ENCODE measurements around the gene HEG1. TPM values are rescaled to one million over a fixed set of nuclear protein-coding genes. Genes with fewer than 3 reads are reported as not detected.
A peak's percentile ranks its signal among the peaks of the same experiment; 100 is the strongest.

The HEG1 gene
- polyA plus RNA-seq, 3 donors, result 0.28 to 4.2 (median 0.69) TPM

DNA sequence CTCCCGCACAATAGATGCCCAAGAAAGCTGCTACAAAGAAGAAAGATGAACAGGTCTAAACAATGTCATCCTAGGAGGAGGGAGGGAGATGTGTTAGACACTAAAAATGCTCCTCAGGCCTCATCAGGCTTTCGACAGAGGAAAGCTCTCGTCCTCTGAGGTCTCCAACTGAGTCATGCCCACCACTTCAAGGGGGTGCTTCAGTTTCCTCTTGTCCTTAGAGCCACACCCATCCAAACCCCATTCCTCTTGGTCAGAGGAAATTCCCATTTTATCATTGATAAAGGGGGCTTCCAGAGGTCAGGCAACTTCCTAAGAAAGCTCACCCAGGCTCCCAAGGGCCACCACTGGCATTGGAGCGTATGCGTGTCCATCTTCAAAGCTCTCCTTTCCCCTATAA is 50.1 kb downstream of the HEG1 start:
- H3K9me3 ChIP-seq (replicated peaks in 1 of 2; ENCODE audit: control insufficient read depth in 1 of 2, insufficient read depth in 1 of 2, low read length in 2 of 2), result no peaks in the 10 kb centered on the region
- H3K4me2 ChIP-seq (replicated peaks; ENCODE audit: extremely low read depth, low read length, poor library complexity, severe bottlenecking), result no peak overlapping the region
- no peak overlapping the region for H3K27ac ChIP-seq (ENCODE audit: low read depth in 1 of 2, low read length in 2 of 2)
- no peak overlapping the region for H2AFZ ChIP-seq (ENCODE audit: insufficient read depth, low read depth, low read length, poor library complexity, severe bottlenecking)
- H3K79me2 ChIP-seq (ENCODE audit: insufficient read depth, low read length), result no peaks in the 10 kb centered on the region
- H4K20me1 ChIP-seq (ENCODE audit: insufficient read depth, low read length), result no peaks in the 10 kb centered on the region
- H3K27me3 Mint-ChIP-seq (ENCODE audit: low read depth in 3 of 3), result no peaks in the 10 kb centered on the region
- H3K9me3 Mint-ChIP-seq, result peaks cover 0 to 2% (median 0%) of the 10 kb centered on the region in 7 donors
- peaks cover 4% of the 10 kb centered on the region for H3K4me1 Mint-ChIP-seq
- peak overlapping the region in 1 of 7 donors; percentile 15 for H3K27ac Mint-ChIP-seq
- 100% methylated on average over 1 of the region's 5 CpGs for WGBS (ENCODE audit: insufficient coverage)
- no peaks in the 10 kb centered on the region for H3K27me3 ChIP-seq (ENCODE audit: control insufficient read depth in 2 of 2, insufficient read depth in 2 of 2, low read length in 2 of 2)
- H3K4me3 Mint-ChIP-seq, result no peak overlapping the region
- TF ChIP-seq, protein P1, sequence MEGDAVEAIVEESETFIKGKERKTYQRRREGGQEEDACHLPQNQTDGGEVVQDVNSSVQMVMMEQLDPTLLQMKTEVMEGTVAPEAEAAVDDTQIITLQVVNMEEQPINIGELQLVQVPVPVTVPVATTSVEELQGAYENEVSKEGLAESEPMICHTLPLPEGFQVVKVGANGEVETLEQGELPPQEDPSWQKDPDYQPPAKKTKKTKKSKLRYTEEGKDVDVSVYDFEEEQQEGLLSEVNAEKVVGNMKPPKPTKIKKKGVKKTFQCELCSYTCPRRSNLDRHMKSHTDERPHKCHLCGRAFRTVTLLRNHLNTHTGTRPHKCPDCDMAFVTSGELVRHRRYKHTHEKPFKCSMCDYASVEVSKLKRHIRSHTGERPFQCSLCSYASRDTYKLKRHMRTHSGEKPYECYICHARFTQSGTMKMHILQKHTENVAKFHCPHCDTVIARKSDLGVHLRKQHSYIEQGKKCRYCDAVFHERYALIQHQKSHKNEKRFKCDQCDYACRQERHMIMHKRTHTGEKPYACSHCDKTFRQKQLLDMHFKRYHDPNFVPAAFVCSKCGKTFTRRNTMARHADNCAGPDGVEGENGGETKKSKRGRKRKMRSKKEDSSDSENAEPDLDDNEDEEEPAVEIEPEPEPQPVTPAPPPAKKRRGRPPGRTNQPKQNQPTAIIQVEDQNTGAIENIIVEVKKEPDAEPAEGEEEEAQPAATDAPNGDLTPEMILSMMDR (IDR thresholded peaks at IDR 0.05), result no peak
- peaks cover 0 to 91% of the 10 kb centered on the region in 2 donors for H3K36me3 ChIP-seq (replicated peaks in 1 of 2; ENCODE audit: control insufficient read depth in 1 of 2, insufficient read depth in 2 of 2, low read length in 2 of 2)
- DNase-seq, result peak in 1 of 3 donors; percentile 27
- H3K36me3 Mint-ChIP-seq, result peaks cover 41 to 44% of the 10 kb centered on the region in 2 donors
- intact Hi-C loops (cut with micrococcal nuclease), result no loop called here
- no peaks in the 10 kb centered on the region for H3K4me1 ChIP-seq (ENCODE audit: control insufficient read depth in 1 of 2, insufficient read depth in 2 of 2, low read length in 2 of 2)
- no peak overlapping the region for H3K9ac ChIP-seq (ENCODE audit: insufficient read depth, low read length, poor library complexity, severe bottlenecking)
- no peak overlapping the region for H3K4me3 ChIP-seq (replicated peaks in 1 of 3; ENCODE audit: low read depth in 2 of 3, low read length in 3 of 3)

DNA sequence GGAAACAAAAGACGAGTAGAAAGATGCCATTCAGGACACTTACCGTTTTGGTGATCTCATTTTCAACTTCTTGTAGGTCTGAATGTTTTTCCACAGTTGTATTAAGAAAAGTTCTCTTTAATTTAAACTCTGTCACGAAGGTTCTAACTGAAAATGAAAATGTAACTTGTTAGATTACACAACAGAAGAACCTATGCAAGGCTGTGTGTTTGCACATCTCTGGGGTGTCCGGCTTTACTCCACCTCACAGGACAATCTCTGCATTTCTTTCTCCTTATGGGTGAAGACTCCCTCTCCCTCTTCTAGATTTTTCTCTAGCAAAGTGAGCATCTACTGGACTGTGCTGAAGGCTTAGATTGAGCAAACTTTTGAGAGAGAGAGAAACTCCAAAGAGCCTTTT is 50.6 kb downstream of the HEG1 start:
- no peak overlapping the region for H3K4me2 ChIP-seq (replicated peaks; ENCODE audit: extremely low read depth, low read length, poor library complexity, severe bottlenecking)
- DNase-seq, result no peak
- peaks cover 4% of the 10 kb centered on the region for H3K4me1 Mint-ChIP-seq
- no peak overlapping the region for H3K27ac Mint-ChIP-seq
- no peaks in the 10 kb centered on the region for H3K27me3 ChIP-seq (ENCODE audit: control insufficient read depth in 2 of 2, insufficient read depth in 2 of 2, low read length in 2 of 2)
- TF ChIP-seq, protein P1 (IDR thresholded peaks at IDR 0.05), result no peak
- peaks cover 0 to 2% (median 0%) of the 10 kb centered on the region in 7 donors for H3K9me3 Mint-ChIP-seq
- H3K27ac ChIP-seq (ENCODE audit: low read depth in 1 of 2, low read length in 2 of 2), result no peak overlapping the region
- intact Hi-C loops (cut with micrococcal nuclease), result no loop called here
- H3K36me3 Mint-ChIP-seq, result peaks cover 41 to 47% of the 10 kb centered on the region in 2 donors
- WGBS (ENCODE audit: insufficient coverage), result no CpG with 5 or more reads among the region's 4 CpGs
- H3K36me3 ChIP-seq (replicated peaks in 1 of 2; ENCODE audit: control insufficient read depth in 1 of 2, insufficient read depth in 2 of 2, low read length in 2 of 2), result peaks cover 0 to 86% of the 10 kb centered on the region in 2 donors
- H3K4me3 ChIP-seq (replicated peaks in 1 of 3; ENCODE audit: low read depth in 2 of 3, low read length in 3 of 3), result no peak overlapping the region
- H2AFZ ChIP-seq (ENCODE audit: insufficient read depth, low read depth, low read length, poor library complexity, severe bottlenecking), result no peak overlapping the region
- no peak overlapping the region for H3K4me3 Mint-ChIP-seq
- H4K20me1 ChIP-seq (ENCODE audit: insufficient read depth, low read length), result no peaks in the 10 kb centered on the region
- H3K79me2 ChIP-seq (ENCODE audit: insufficient read depth, low read length), result no peaks in the 10 kb centered on the region
- no peak overlapping the region for H3K9ac ChIP-seq (ENCODE audit: insufficient read depth, low read length, poor library complexity, severe bottlenecking)
- no peaks in the 10 kb centered on the region for H3K4me1 ChIP-seq (ENCODE audit: control insufficient read depth in 1 of 2, insufficient read depth in 2 of 2, low read length in 2 of 2)
- no peaks in the 10 kb centered on the region for H3K9me3 ChIP-seq (replicated peaks in 1 of 2; ENCODE audit: control insufficient read depth in 1 of 2, insufficient read depth in 1 of 2, low read length in 2 of 2)
- no peaks in the 10 kb centered on the region for H3K27me3 Mint-ChIP-seq (ENCODE audit: low read depth in 3 of 3)

Measured in CD14-positive monocyte (primary cell).